ENCODE data around the gene DBI. TPM values are rescaled to one million over a fixed set of nuclear protein-coding genes. Genes with fewer than 3 reads are reported as not detected.

DBI gene
- total RNA-seq (2021; ENCODE audit: unreplicated experiment) (253 TPM), Bru-seq, nascent RNA (percentile 93 among the genes with signal in this experiment), BruChase-seq, experiment 1, labeled RNA remaining after a 2-hour chase (percentile 91 among the genes with signal in this experiment), BruChase-seq, experiment 2, labeled RNA remaining after a 6-hour chase (percentile 95 among the genes with signal in this experiment)
- polyA plus RNA-seq (2012; ENCODE audit: insufficient read length) = 316 TPM
- long read RNA-seq, transcript DBI-202 (4 exons, 637 nt) = major isoform, 245 of 267 reads
- long read RNA-seq, partial matches to known transcripts = 3 of 267 reads
- long read RNA-seq, other reads (novel, unspliced or antisense) = 10 of 267 reads

DNA sequence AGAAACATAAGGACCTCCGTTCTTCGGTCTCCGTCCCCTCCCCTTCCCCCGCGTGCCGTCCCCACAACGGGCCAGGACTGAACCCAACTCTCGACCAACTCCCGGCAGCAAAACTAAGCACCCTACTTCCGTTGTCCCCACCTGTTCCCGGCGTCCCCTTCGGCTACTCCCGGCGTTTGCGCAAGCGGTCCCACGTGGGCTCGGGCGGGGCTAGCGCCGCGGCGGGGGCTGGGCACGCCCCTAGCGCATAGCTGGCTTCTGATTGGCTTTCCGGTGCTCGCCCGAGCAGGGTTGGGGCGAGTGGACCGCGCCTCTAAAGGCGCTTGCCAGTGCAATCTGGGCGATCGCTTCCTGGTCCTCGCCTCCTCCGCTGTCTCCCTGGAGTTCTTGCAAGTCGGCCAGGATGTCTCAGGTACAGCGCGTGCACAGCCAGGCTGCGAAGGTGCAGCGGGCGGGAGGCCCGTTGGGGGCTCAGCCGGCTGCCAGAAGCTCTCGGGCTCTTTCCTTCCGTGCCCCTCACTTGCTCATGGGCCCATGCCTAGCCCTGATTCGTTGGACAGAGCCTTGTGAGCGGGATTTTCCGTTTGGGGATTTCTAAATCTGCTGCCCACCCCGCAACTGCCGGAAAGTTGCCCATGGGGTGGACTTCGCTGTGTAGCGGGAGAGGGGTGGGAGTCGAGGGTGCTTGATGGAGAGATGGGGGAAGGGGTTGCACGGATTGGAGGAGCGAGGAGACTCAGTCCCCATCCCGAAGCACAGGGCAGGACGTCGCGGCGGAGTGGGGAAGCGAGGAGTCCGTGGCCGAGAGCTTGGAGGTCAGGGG, at the start of gene DBI, which contains the start of gene C2orf76:
TSS of gene DBI (plus strand) at position 329 of the 823 bp plus-strand sequence. CDS start at position 404, 75 bp downstream.
TSS of gene C2orf76 (minus strand) at position 186 of the 823 bp plus-strand sequence. CDS start 26,875 bp downstream, outside the sequence.
- Histone ChIP-seq H3K9me3 (ENCODE audit: control insufficient read depth, insufficient read depth, low read depth, low read length) (no peaks in the 10 kb centered on the region), H3K4me1 (ENCODE audit: control insufficient read depth, insufficient read depth, low read length) (peaks cover 19% of the 10 kb centered on the region), H3K27me3 (ENCODE audit: control insufficient read depth, insufficient read depth, low read length) (no peaks in the 10 kb centered on the region), H3K27ac (ENCODE audit: low read length) (peak within 1 kb of the TSS; percentile 98), H3K4me3 (ENCODE audit: low read depth in 2 of 2, low read length in 2 of 2) (peak within 1 kb of the TSS; percentile 98 to 99), H3K36me3 (ENCODE audit: control insufficient read depth, insufficient read depth, low read length) (peaks cover 29% of the 10 kb centered on the region)
- TF ChIP-seq REST (IDR thresholded peaks at IDR 0.05; ENCODE audit: insufficient read depth in 1 of 2, low read depth in 2 of 2, low read length in 1 of 2) (peak in 1 of 2 experiments; percentile 62; a peak in 1 of 4 replicates), TCF7L2 (IDR thresholded peaks at IDR 0.05; ENCODE audit: low read depth, low read length) (no peak), POLR2AphosphoS5 (IDR thresholded peaks at IDR 0.05; ENCODE audit: low read depth, low read length) (peak; percentile 93), SIN3A (IDR thresholded peaks at IDR 0.05; ENCODE audit: borderline replicate concordance, insufficient read depth, low read depth, low read length) (peak; percentile 89; the same call in 1 of the 2 replicates)
- TF ChIP-seq, protein P1, sequence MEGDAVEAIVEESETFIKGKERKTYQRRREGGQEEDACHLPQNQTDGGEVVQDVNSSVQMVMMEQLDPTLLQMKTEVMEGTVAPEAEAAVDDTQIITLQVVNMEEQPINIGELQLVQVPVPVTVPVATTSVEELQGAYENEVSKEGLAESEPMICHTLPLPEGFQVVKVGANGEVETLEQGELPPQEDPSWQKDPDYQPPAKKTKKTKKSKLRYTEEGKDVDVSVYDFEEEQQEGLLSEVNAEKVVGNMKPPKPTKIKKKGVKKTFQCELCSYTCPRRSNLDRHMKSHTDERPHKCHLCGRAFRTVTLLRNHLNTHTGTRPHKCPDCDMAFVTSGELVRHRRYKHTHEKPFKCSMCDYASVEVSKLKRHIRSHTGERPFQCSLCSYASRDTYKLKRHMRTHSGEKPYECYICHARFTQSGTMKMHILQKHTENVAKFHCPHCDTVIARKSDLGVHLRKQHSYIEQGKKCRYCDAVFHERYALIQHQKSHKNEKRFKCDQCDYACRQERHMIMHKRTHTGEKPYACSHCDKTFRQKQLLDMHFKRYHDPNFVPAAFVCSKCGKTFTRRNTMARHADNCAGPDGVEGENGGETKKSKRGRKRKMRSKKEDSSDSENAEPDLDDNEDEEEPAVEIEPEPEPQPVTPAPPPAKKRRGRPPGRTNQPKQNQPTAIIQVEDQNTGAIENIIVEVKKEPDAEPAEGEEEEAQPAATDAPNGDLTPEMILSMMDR (IDR thresholded peaks at IDR 0.05) = no peak
- BruUV-seq (replicated peaks) = TSS peak; percentile 70
- intact Hi-C loops (cut with micrococcal nuclease; ENCODE audit: unreplicated experiment) = no loop called here
- ChIA-PET CTCF (interaction anchor here (0.6 kb wide), 1 partner anchor 110 kb away, joined by 4 read pairs; no protein-coding TSS in a partner anchor), POLR2A (interaction anchor here (0.6 to 0.7 kb wide), 4 partner anchors 11 to 1718 kb away, joined by 3 read pairs; no protein-coding TSS in a partner anchor)
- DNase-seq (ENCODE audit: low read depth, low spot score) (peak; percentile 82), ATAC-seq (peak; percentile 99)
- in situ Hi-C loops (cut with HindIII; ENCODE audit: low pct_unique_long_range_greater_than_20kb, low sequenced_read_pairs) = no loop called here

DNA sequence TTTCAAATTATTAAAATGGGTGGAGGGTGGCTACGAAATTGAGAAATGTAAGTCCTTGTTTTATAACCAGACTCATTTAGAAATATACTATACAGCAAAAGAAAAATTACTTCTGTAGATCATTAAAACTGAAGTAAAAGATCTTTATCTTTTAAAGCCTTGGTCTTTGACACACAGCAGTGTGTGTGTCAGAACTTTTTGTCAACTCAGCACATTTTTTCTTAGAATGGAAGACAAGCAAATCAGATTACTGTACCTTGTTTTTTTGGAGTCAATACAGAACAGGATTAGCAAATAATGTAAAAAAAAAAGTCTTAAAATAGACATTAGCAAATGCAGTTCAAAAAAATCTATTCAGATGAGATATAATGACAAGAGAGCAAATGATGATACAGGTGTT, 49.2 kb upstream of the DBI start:
- no peak for DNase-seq (ENCODE audit: low read depth, low spot score)
- Histone ChIP-seq H3K4me1 (ENCODE audit: control insufficient read depth, insufficient read depth, low read length) (no peaks in the 10 kb centered on the region), H3K9me3 (ENCODE audit: control insufficient read depth, insufficient read depth, low read depth, low read length) (no peaks in the 10 kb centered on the region), H3K36me3 (ENCODE audit: control insufficient read depth, insufficient read depth, low read length) (no peaks in the 10 kb centered on the region), H3K27ac (ENCODE audit: low read length) (no peak overlapping the region), H3K4me3 (ENCODE audit: low read depth in 2 of 2, low read length in 2 of 2) (no peak overlapping the region), H3K27me3 (ENCODE audit: control insufficient read depth, insufficient read depth, low read length) (no peaks in the 10 kb centered on the region)
- no TSS peak for BruUV-seq (replicated peaks)
- in situ Hi-C loops (cut with HindIII; ENCODE audit: low pct_unique_long_range_greater_than_20kb, low sequenced_read_pairs) (no loop called here), intact Hi-C loops (cut with micrococcal nuclease; ENCODE audit: unreplicated experiment) (no loop called here)
- POLR2A ChIA-PET = no interaction called here
- CTCF ChIA-PET = no interaction called here
- ATAC-seq = no peak
- no peak for TF ChIP-seq REST (IDR thresholded peaks at IDR 0.05; ENCODE audit: insufficient read depth in 1 of 2, low read depth in 2 of 2, low read length in 1 of 2)
- TF ChIP-seq, protein P1 (IDR thresholded peaks at IDR 0.05) = no peak
- no peak for TF ChIP-seq SIN3A (IDR thresholded peaks at IDR 0.05; ENCODE audit: borderline replicate concordance, insufficient read depth, low read depth, low read length)
- TF ChIP-seq POLR2AphosphoS5 (IDR thresholded peaks at IDR 0.05; ENCODE audit: low read depth, low read length) = no peak
- no peak for TF ChIP-seq TCF7L2 (IDR thresholded peaks at IDR 0.05; ENCODE audit: low read depth, low read length)
